ENCODE measurements around the gene SSU72.
"Not testable (repeated sequence)": the region's sequence is repeated elsewhere in the genome, so short reads cannot be mapped to it uniquely, and the experiment has no call there.

The SSU72 gene

GRCh38 chr1:1540818-1541628 lies 33.6 kb downstream of the SSU72 start:
- DNase-seq (ENCODE audit: low read depth) = no peak

- DNase-seq (ENCODE audit: low read depth) = no peak
Observed at GRCh38 chr1:1540090-1540817, 34.4 kb downstream of the SSU72 start, which contains the start of gene TMEM240. TSS of gene TMEM240 (minus strand) at chr1:1540624. CDS start at chr1:1540346, 278 bp downstream.

GRCh38 chr1:1539310-1540089 lies 35.2 kb downstream of the SSU72 start:
- no peak for DNase-seq (ENCODE audit: low read depth)

GRCh38 chr1:1538989-1539309 lies 35.7 kb downstream of the SSU72 start:
- no peak for DNase-seq (ENCODE audit: low read depth)

GRCh38 chr1:1538334-1538733 lies 36.3 kb downstream of the SSU72 start:
- DNase-seq (ENCODE audit: low read depth) = no peak

- DNase-seq (ENCODE audit: low read depth) = no peak
Observed at GRCh38 chr1:1537626-1538250, 36.9 kb downstream of the SSU72 start.

GRCh38 chr1:1536938-1537546 lies 37.6 kb downstream of the SSU72 start:
- DNase-seq (ENCODE audit: low read depth) = no peak

- DNase-seq (ENCODE audit: low read depth) = no peak
Observed at GRCh38 chr1:1536019-1536937, 38.4 kb downstream of the SSU72 start.

GRCh38 chr1:1535201-1536018 lies 39.3 kb downstream of the SSU72 start:
- no peak for DNase-seq (ENCODE audit: low read depth)

GRCh38 chr1:1534401-1535154 lies 40.1 kb downstream of the SSU72 start:
- no peak for DNase-seq (ENCODE audit: low read depth)

GRCh38 chr1:1533894-1534291 lies 40.8 kb downstream of the SSU72 start:
- DNase-seq (ENCODE audit: low read depth) = not testable (repeated sequence)

GRCh38 chr1:1533176-1533893 lies 41.3 kb downstream of the SSU72 start:
- not testable (repeated sequence) for DNase-seq (ENCODE audit: low read depth)

- DNase-seq (ENCODE audit: low read depth) = no peak
Observed at GRCh38 chr1:1531947-1532346, 42.7 kb downstream of the SSU72 start.

GRCh38 chr1:1529936-1530335 lies 44.7 kb downstream of the SSU72 start:
- no peak for DNase-seq (ENCODE audit: low read depth)

GRCh38 chr1:1529321-1529720 lies 45.3 kb downstream of the SSU72 start:
- no peak for DNase-seq (ENCODE audit: low read depth)

- DNase-seq (ENCODE audit: low read depth) = no peak
Observed at GRCh38 chr1:1528301-1529267, 46.1 kb downstream of the SSU72 start.

Data from non-pigmented ciliary epithelial cell (primary cell).